Hypothalamus (tissue), 51 donors: Measurements from ENCODE around the gene UBXN11.

Source experiments
- DNase-seq, 51 donors: peaks; one replicate each; lab custom pipeline; 2025; lab: John Stamatoyannopoulos, UW

The UBXN11 gene

GRCh38 chr1:26277261-26277661 is 29.2 kb downstream of the UBXN11 start:
- DNase-seq = no peak

GRCh38 chr1:26276432-26276838 is 30.0 kb downstream of the UBXN11 start:
- DNase-seq = peak in 1 of 51 donors; percentile 28

GRCh38 chr1:26275580-26276431 is 30.6 kb downstream of the UBXN11 start:
- peak in 45 of 51 donors; percentile 14 to 85 (median 63) for DNase-seq

GRCh38 chr1:26274801-26275425 is 31.5 kb downstream of the UBXN11 start:
- DNase-seq = peak in 1 of 51 donors; percentile 20

- DNase-seq = no peak
Measured at GRCh38 chr1:26269198-26269550, 37.3 kb downstream of the UBXN11 start.

GRCh38 chr1:26268290-26269197 is 37.9 kb downstream of the UBXN11 start:
- no peak for DNase-seq

GRCh38 chr1:26265405-26265804 is 41.0 kb downstream of the UBXN11 start:
- DNase-seq = no peak

GRCh38 chr1:26263212-26263611 is 43.2 kb downstream of the UBXN11 start:
- DNase-seq = no peak

GRCh38 chr1:26259578-26259977 is 46.9 kb downstream of the UBXN11 start:
- DNase-seq = no peak

- no peak for DNase-seq
Measured at GRCh38 chr1:26259005-26259404, 47.4 kb downstream of the UBXN11 start.

GRCh38 chr1:26257222-26257621 is 49.2 kb downstream of the UBXN11 start:
- no peak for DNase-seq

- no peak for DNase-seq
Measured at GRCh38 chr1:26254404-26254803, 52.0 kb downstream of the UBXN11 start.

- no peak for DNase-seq
Measured at GRCh38 chr1:26252718-26253117, 53.7 kb downstream of the UBXN11 start.

GRCh38 chr1:26239936-26240335 is 66.5 kb downstream of the UBXN11 start:
- peak in 9 of 51 donors; percentile 2 to 72 (median 12) for DNase-seq

- peak in 1 of 51 donors; percentile 12 for DNase-seq
Measured at GRCh38 chr1:26237230-26237966, 69.0 kb downstream of the UBXN11 start.

GRCh38 chr1:26234644-26235370 is 71.6 kb downstream of the UBXN11 start:
- DNase-seq = peak in 10 of 51 donors; percentile 3 to 59 (median 42)

- peak; percentile 82 to 99 (median 97) for DNase-seq
Measured at GRCh38 chr1:26233903-26234643, 72.4 kb downstream of the UBXN11 start, which contains the start of gene CEP85. Gene CEP85 (plus strand): TSS chr1:26234200. CDS start chr1:26239784, 5,584 bp downstream.
